H9 (cell line): ENCODE data around the gene MAP3K1. TPM values are rescaled to one million over a fixed set of nuclear protein-coding genes. Genes with fewer than 3 reads are reported as not detected.

Experiments used
- DNase-seq: peaks from one replicate; pipeline ENCODE4 v3.0.0-alpha.2; 2017
- H2AFZ ChIP-seq: one replicate; pipeline ENCODE4 v1.6.1; 2013; ENCODE audit warnings: mild to moderate bottlenecking, low read length, control low read depth, moderate library complexity
- H2AK5ac ChIP-seq: 2 replicates; pipeline ENCODE4 v1.6.1; 2013; ENCODE audit warnings: low read length, control low read depth, mixed read lengths; ENCODE audit not compliant: insufficient read length
- H2BK120ac ChIP-seq: one replicate; pipeline ENCODE4 v1.6.1; 2013; ENCODE audit warnings: low read depth, mild to moderate bottlenecking, low read length, control low read depth, inconsistent platforms; ENCODE audit not compliant: poor library complexity, severe bottlenecking
- H2BK12ac ChIP-seq: 2 replicates; pipeline ENCODE4 v1.6.1; 2013; ENCODE audit warnings: low read length, control low read depth, mixed read lengths, low read depth; ENCODE audit not compliant: insufficient read length
- H2BK15ac ChIP-seq: 2 replicates; pipeline ENCODE4 v1.6.1; 2013; ENCODE audit warnings: low read depth, low read length, control low read depth
- H2BK20ac ChIP-seq: one replicate; pipeline ENCODE4 v1.6.1; 2013; ENCODE audit warnings: low read depth, mild to moderate bottlenecking, low read length, control low read depth, inconsistent platforms; ENCODE audit not compliant: poor library complexity, severe bottlenecking
- H2BK5ac ChIP-seq: 2 replicates; pipeline ENCODE4 v1.6.1; 2013; ENCODE audit warnings: low read length, control low read depth, mixed read lengths; ENCODE audit not compliant: insufficient read length
- H3K14ac ChIP-seq: 2 replicates; pipeline ENCODE4 v1.6.1; 2013; ENCODE audit warnings: low read length, control low read depth; ENCODE audit not compliant: insufficient read depth
- H3K18ac ChIP-seq: 2 replicates; pipeline ENCODE4 v1.6.1; 2013; ENCODE audit warnings: low read depth, mild to moderate bottlenecking, mixed read lengths, low read length, control low read depth; ENCODE audit not compliant: insufficient read length
- H3K23ac ChIP-seq: 2 replicates; pipeline ENCODE4 v1.6.1; 2013; ENCODE audit warnings: low read length, control low read depth, mixed read lengths, low read depth; ENCODE audit not compliant: insufficient read length
- H3K23me2 ChIP-seq: 2 replicates; pipeline ENCODE4 v1.6.1; 2013; ENCODE audit warnings: low read depth, mild to moderate bottlenecking, mixed read lengths, low read length, control low read depth; ENCODE audit not compliant: insufficient read length, poor library complexity, severe bottlenecking
- H3K27ac ChIP-seq: 2 replicates; pipeline ENCODE4 v1.5.1; 2013; ENCODE audit warnings: low read length, control low read depth, mixed read lengths, low read depth; ENCODE audit not compliant: insufficient read length
- H3K27me3 ChIP-seq: 2 replicates; pipeline ENCODE4 v1.6.1; 2013; ENCODE audit warnings: low read length, control low read depth, inconsistent platforms; ENCODE audit not compliant: insufficient read depth
- H3K4ac ChIP-seq: 2 replicates; pipeline ENCODE4 v1.6.1; 2013; ENCODE audit warnings: low read depth, mild to moderate bottlenecking, control low read depth, inconsistent platforms, low read length, moderate library complexity
- H3K4me1 ChIP-seq: 2 replicates; pipeline ENCODE4 v1.6.1; 2013; ENCODE audit warnings: low read length, control low read depth, inconsistent platforms; ENCODE audit not compliant: insufficient read depth
- H3K4me2 ChIP-seq: 2 replicates; pipeline ENCODE4 v1.6.1; 2013; ENCODE audit warnings: low read length, control low read depth, mixed read lengths; ENCODE audit not compliant: insufficient read length, insufficient read depth
- H3K56ac ChIP-seq: 2 replicates; pipeline ENCODE4 v1.6.1; 2013; ENCODE audit warnings: low read depth, mild to moderate bottlenecking, mixed read lengths, low read length, control low read depth; ENCODE audit not compliant: insufficient read length
- H3K79me1 ChIP-seq: 2 replicates; pipeline ENCODE4 v1.6.1; 2013; ENCODE audit warnings: low read depth, mild to moderate bottlenecking, moderate library complexity, low read length, control low read depth, inconsistent platforms; ENCODE audit not compliant: insufficient read depth, poor library complexity, severe bottlenecking
- H3K79me2 ChIP-seq: 2 replicates; pipeline ENCODE4 v1.6.1; 2013; ENCODE audit warnings: low read length, control low read depth, inconsistent platforms; ENCODE audit not compliant: insufficient read depth
- H3K9ac ChIP-seq: 2 replicates; pipeline ENCODE4 v1.6.1; 2013; ENCODE audit warnings: low read length, control low read depth, mixed read lengths; ENCODE audit not compliant: insufficient read length; ENCODE audit errors: extremely low read depth
- H3K9me3 ChIP-seq: one replicate; pipeline ENCODE4 v1.6.1; 2013; ENCODE audit warnings: low read depth, low read length, inconsistent platforms; ENCODE audit not compliant: control insufficient read depth
- H3T11ph ChIP-seq: one replicate; pipeline ENCODE4 v1.6.1; 2013; ENCODE audit warnings: mild to moderate bottlenecking, low read length, control low read depth, inconsistent platforms
- H4K20me1 ChIP-seq: one replicate; pipeline ENCODE4 v1.6.1; 2013; ENCODE audit not compliant: control insufficient read depth, insufficient read length, insufficient read depth
- H4K5ac ChIP-seq: 2 replicates; pipeline ENCODE4 v1.6.1; 2013; ENCODE audit warnings: low read depth, mild to moderate bottlenecking, mixed read lengths, low read length, control low read depth; ENCODE audit not compliant: insufficient read length
- H4K8ac ChIP-seq: replicated peaks from 2 replicates; pipeline ENCODE4 v1.6.1; 2013; ENCODE audit warnings: low read length, control low read depth, mixed read lengths, low read depth; ENCODE audit not compliant: insufficient read length
- H4K91ac ChIP-seq: 2 replicates; pipeline ENCODE4 v1.6.1; 2013; ENCODE audit warnings: low read depth, mild to moderate bottlenecking, moderate library complexity, mixed read lengths, low read length, control low read depth; ENCODE audit not compliant: insufficient read length
- H3K27ac Mint-ChIP-seq, 3 experiments: 2 replicates in 2 of 3; 3 replicates in 1 of 3; pipeline ENCODE4 v1.8.0; 2020 to 2021; ENCODE audit warnings: mixed read lengths in 3 of 3, mild to moderate bottlenecking in 1 of 3, moderate library complexity in 1 of 3
- H3K27me3 Mint-ChIP-seq: 2 replicates; pipeline ENCODE4 v1.8.0; 2021; ENCODE audit warnings: low read depth, mild to moderate bottlenecking, moderate library complexity, mixed read lengths
- H3K36me3 Mint-ChIP-seq, 3 experiments: 2 replicates in 2 of 3; 3 replicates in 1 of 3; pipeline ENCODE4 v1.8.0; 2020 to 2021; ENCODE audit warnings: low read depth in 3 of 3, mixed read lengths in 3 of 3; ENCODE audit not compliant: insufficient read depth in 1 of 3
- H3K4me1 Mint-ChIP-seq, 2 experiments: 2 replicates each; pipeline ENCODE4 v1.8.0; 2020; ENCODE audit warnings: mixed read lengths in 2 of 2
- H3K4me3 Mint-ChIP-seq, 2 experiments: 2 replicates in 1 of 2; 3 replicates in 1 of 2; pipeline ENCODE4 v1.8.0; 2020 to 2021; ENCODE audit warnings: mild to moderate bottlenecking in 2 of 2, mixed read lengths in 2 of 2, moderate library complexity in 1 of 2
- H3K9me3 Mint-ChIP-seq, 2 experiments: 2 replicates in 1 of 2; 3 replicates in 1 of 2; pipeline ENCODE4 v1.8.0; 2020; ENCODE audit warnings: mild to moderate bottlenecking in 2 of 2, mixed read lengths in 2 of 2, moderate library complexity in 1 of 2
- WGBS: extraction: QIAGEN DNeasy Blood & Tissue Kit; methylation state at CpG from one replicate; pipeline ENCODE4 v1.1.7; 2013; ENCODE audit warnings: missing lambda C conversion rate, low lambda C conversion rate, mixed read lengths; ENCODE audit not compliant: insufficient read length; ENCODE audit errors: extremely low coverage; 5-methylcytosine and 5-hydroxymethylcytosine counted together
- total RNA-seq: library from RNA; stranded (reverse); gene quantifications from 2 replicates; pipeline ENCODE4 v1.2.1, GENCODE V29; 2021
- TF ChIP-seq, protein P1 (sequence below): fragments of 200-600 bp; sonication (generic); conservative IDR thresholded peaks from 3 replicates; pipeline ENCODE4 v1.8.0; 2021; ENCODE audit warnings: antibody characterized with exemption, mild to moderate bottlenecking

Gene MAP3K1
- total RNA-seq, 1 experiment from 2014 or later = 11.1 TPM

DNA sequence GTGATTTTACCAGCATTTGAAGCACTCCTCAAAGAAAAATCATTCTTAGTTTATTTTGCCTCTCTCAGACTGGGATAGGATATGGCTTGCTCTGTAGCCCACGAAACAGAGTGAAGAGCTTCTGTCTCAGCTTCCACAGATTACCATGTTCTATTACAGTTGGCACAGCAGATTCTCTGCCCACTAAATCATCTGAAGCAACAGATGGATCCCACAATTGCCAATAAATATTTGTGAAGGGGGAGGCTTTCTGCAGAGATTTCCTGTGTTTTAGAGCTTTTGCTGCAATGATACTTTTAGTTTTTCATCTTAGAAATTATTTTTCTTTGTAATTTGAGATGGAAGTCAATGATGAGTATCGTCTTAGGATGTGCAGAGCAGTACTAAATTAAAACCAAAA is 12.3 kb upstream of the MAP3K1 start:
- Mint-ChIP-seq H3K9me3 (no peaks in the 10 kb centered on the region), H3K36me3 (no peaks in the 10 kb centered on the region), H3K27me3 (peaks cover 2% of the 10 kb centered on the region; the same call in 1 of the 2 replicates), H3K4me1 (no peaks in the 10 kb centered on the region), H3K4me3 (no peak overlapping the region), H3K27ac (no peak overlapping the region)
- Histone ChIP-seq H2AK5ac (no peak overlapping the region), H4K8ac (no peak overlapping the region), H3K79me1 (no peaks in the 10 kb centered on the region), H3K4ac (no peak overlapping the region), H2BK20ac (no peak overlapping the region), H2BK15ac (no peak overlapping the region), H3K9ac (no peak overlapping the region), H4K5ac (no peak overlapping the region), H3K27ac (no peak overlapping the region), H3K14ac (no peak overlapping the region), H4K91ac (no peak overlapping the region), H3K23ac (no peak overlapping the region), H2BK120ac (no peak overlapping the region), H3K56ac (no peak overlapping the region), H2AFZ (no peak overlapping the region), H3K9me3 (no peaks in the 10 kb centered on the region), H3K27me3 (no peaks in the 10 kb centered on the region), H2BK5ac (no peak overlapping the region), H3K4me1 (no peaks in the 10 kb centered on the region), H3K4me2 (no peak overlapping the region), H3T11ph (no peak overlapping the region), H4K20me1 (no peaks in the 10 kb centered on the region), H2BK12ac (no peak overlapping the region), H3K18ac (no peak overlapping the region), H3K23me2 (no peaks in the 10 kb centered on the region), H3K79me2 (no peaks in the 10 kb centered on the region)
- TF ChIP-seq, protein P1, sequence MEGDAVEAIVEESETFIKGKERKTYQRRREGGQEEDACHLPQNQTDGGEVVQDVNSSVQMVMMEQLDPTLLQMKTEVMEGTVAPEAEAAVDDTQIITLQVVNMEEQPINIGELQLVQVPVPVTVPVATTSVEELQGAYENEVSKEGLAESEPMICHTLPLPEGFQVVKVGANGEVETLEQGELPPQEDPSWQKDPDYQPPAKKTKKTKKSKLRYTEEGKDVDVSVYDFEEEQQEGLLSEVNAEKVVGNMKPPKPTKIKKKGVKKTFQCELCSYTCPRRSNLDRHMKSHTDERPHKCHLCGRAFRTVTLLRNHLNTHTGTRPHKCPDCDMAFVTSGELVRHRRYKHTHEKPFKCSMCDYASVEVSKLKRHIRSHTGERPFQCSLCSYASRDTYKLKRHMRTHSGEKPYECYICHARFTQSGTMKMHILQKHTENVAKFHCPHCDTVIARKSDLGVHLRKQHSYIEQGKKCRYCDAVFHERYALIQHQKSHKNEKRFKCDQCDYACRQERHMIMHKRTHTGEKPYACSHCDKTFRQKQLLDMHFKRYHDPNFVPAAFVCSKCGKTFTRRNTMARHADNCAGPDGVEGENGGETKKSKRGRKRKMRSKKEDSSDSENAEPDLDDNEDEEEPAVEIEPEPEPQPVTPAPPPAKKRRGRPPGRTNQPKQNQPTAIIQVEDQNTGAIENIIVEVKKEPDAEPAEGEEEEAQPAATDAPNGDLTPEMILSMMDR = no peak
- DNase-seq = no peak
- WGBS = no CpG with 5 or more reads among the region's 2 CpGs
